CD8-positive, alpha-beta memory T cell (primary cell): ENCODE data around the gene CD163. TPM values are rescaled to one million over a fixed set of nuclear protein-coding genes. Genes with fewer than 3 reads are reported as not detected.

Experiments used
- CTCF ChIA-PET: fragments of 350-600 bp; sonication (Branson Sonifier 250); formaldehyde crosslinking; loops from one replicate; lab custom pipeline; 2021; ENCODE audit warnings: antibody characterized with exemption; lab: Charles Lee
- POLR2A ChIA-PET: fragments of 350-600 bp; sonication (Branson Sonifier 250); formaldehyde crosslinking; loops from one replicate; lab custom pipeline; 2021; ENCODE audit warnings: antibody characterized with exemption; lab: Charles Lee
- DNase-seq, 5 donors: peaks; one replicate each; pipeline versions ENCODE4 v3.0.0 to v3.0.0-alpha.2; 2020 to 2022; ENCODE audit warnings: mixed read lengths in 1 of 5
- H3K27ac ChIP-seq: one replicate; pipeline ENCODE4 v1.7.0; 2013; ENCODE audit warnings: low read depth, mild to moderate bottlenecking, low read length, moderate library complexity
- H3K27me3 ChIP-seq: 2 replicates; pipeline ENCODE4 v1.7.0; 2013; ENCODE audit warnings: low read length, mild to moderate bottlenecking; ENCODE audit not compliant: insufficient read depth, poor library complexity, severe bottlenecking
- H3K36me3 ChIP-seq: 2 replicates; pipeline ENCODE4 v1.7.0; 2013; ENCODE audit warnings: mild to moderate bottlenecking, low read length, moderate library complexity; ENCODE audit not compliant: insufficient read depth
- H3K4me1 ChIP-seq: 2 replicates; pipeline ENCODE4 v1.7.0; 2013; ENCODE audit warnings: mild to moderate bottlenecking, low read length, moderate library complexity; ENCODE audit not compliant: insufficient read depth
- H3K4me3 ChIP-seq: 2 replicates; pipeline ENCODE4 v1.7.0; 2013; ENCODE audit warnings: mild to moderate bottlenecking, low read length
- H3K9me3 ChIP-seq: 2 replicates; pipeline ENCODE4 v1.7.0; 2013; ENCODE audit warnings: mild to moderate bottlenecking, low read length
- H3K27ac Mint-ChIP-seq, 8 donors: one replicate each; pipeline ENCODE4 v1.8.0; 2020 to 2021; ENCODE audit warnings: mixed read lengths in 8 of 8, mild to moderate bottlenecking in 6 of 8, inconsistent platforms in 3 of 8, moderate library complexity in 3 of 8
- H3K27me3 Mint-ChIP-seq, 2 donors: one replicate each; pipeline ENCODE4 v1.8.0; 2020 to 2021; ENCODE audit warnings: mixed read lengths in 2 of 2, mild to moderate bottlenecking in 1 of 2, moderate library complexity in 1 of 2
- H3K36me3 Mint-ChIP-seq, 3 donors: one replicate each; pipeline ENCODE4 v1.8.0; 2020 to 2021; ENCODE audit warnings: mixed read lengths in 3 of 3, inconsistent platforms in 1 of 3, mild to moderate bottlenecking in 1 of 3
- H3K4me1 Mint-ChIP-seq, 3 donors: one replicate each; pipeline ENCODE4 v1.8.0; 2020 to 2021; ENCODE audit warnings: mixed read lengths in 3 of 3, inconsistent platforms in 1 of 3, mild to moderate bottlenecking in 1 of 3
- H3K4me3 Mint-ChIP-seq, 7 donors: one replicate each; pipeline ENCODE4 v1.8.0; 2020 to 2021; ENCODE audit warnings: mixed read lengths in 7 of 7, mild to moderate bottlenecking in 6 of 7, moderate library complexity in 4 of 7, inconsistent platforms in 2 of 7
- H3K9me3 Mint-ChIP-seq, 5 donors: one replicate each; pipeline ENCODE4 v1.8.0; 2020 to 2022; ENCODE audit warnings: mixed read lengths in 5 of 5, mild to moderate bottlenecking in 3 of 5, moderate library complexity in 2 of 5, inconsistent platforms in 1 of 5
- polyA plus RNA-seq: library from polyadenylated mRNA; unstranded; fragments of 300-500 nt; fragmentation: Illumina TruSeq; gene quantifications from one replicate; pipeline ENCODE4 v1.2.3, GENCODE V29; 2021
- total RNA-seq, 2 experiments: library from RNA; stranded (reverse); gene quantifications; one replicate each; pipeline ENCODE4 v1.2.3, GENCODE V29; 2021

Gene CD163
- total and polyA plus RNA-seq, 3 experiments from 2014 or later = 3.0 to 5.6 TPM; not detected in 1

GRCh38 chr12:7433276-7433822, 70.2 kb downstream of the CD163 start:
- ChIA-PET POLR2A (no interaction called here), CTCF (no interaction called here)
- no peak for DNase-seq

GRCh38 chr12:7431993-7432685, 71.4 kb downstream of the CD163 start:
- Mint-ChIP-seq H3K4me3 (no peak overlapping the region), H3K36me3 (peaks cover 0 to 2% (median 0%) of the 10 kb centered on the region in 3 donors), H3K27ac (no peak overlapping the region), H3K4me1 (no peaks in the 10 kb centered on the region), H3K9me3 (no peaks in the 10 kb centered on the region), H3K27me3 (peaks cover 0 to 7% of the 10 kb centered on the region in 2 donors)
- Histone ChIP-seq H3K4me1 (no peaks in the 10 kb centered on the region), H3K4me3 (no peak overlapping the region), H3K27me3 (no peaks in the 10 kb centered on the region), H3K36me3 (no peaks in the 10 kb centered on the region), H3K9me3 (no peaks in the 10 kb centered on the region), H3K27ac (no peak overlapping the region)
- ChIA-PET POLR2A (no interaction called here), CTCF (no interaction called here)
- no peak for DNase-seq

More at GRCh38 chr12:7433276-7433822, 70.2 kb downstream of the CD163 start:
- Histone ChIP-seq H3K27ac (no peak overlapping the region), H3K27me3 (no peaks in the 10 kb centered on the region), H3K9me3 (no peaks in the 10 kb centered on the region), H3K4me1 (no peaks in the 10 kb centered on the region), H3K4me3 (no peak overlapping the region), H3K36me3 (no peaks in the 10 kb centered on the region)
- H3K9me3 Mint-ChIP-seq = peaks cover 0 to 3% (median 0%) of the 10 kb centered on the region in 5 donors
- peaks cover 0 to 12% of the 10 kb centered on the region in 2 donors for H3K27me3 Mint-ChIP-seq
- H3K36me3 Mint-ChIP-seq = peaks cover 0 to 2% (median 0%) of the 10 kb centered on the region in 3 donors
- no peak overlapping the region for H3K27ac Mint-ChIP-seq
- H3K4me1 Mint-ChIP-seq = no peaks in the 10 kb centered on the region
- no peak overlapping the region for H3K4me3 Mint-ChIP-seq

Other genes starting within 250 kb of the CD163 start
- not detected for gene ACSM4, start 199.7 kb downstream of the CD163 start, total RNA-seq
- gene ACSM4, start 199.7 kb downstream of the CD163 start, polyA plus RNA-seq = not detected
- under 1 TPM; 0.24 to 0.71 TPM for gene CD163L1, start 59.6 kb downstream of the CD163 start, total RNA-seq
- not detected for gene CD163L1, start 59.6 kb downstream of the CD163 start, polyA plus RNA-seq
- gene APOBEC1, start 162.1 kb upstream of the CD163 start, total RNA-seq = not detected
- not detected for gene APOBEC1, start 162.1 kb upstream of the CD163 start, polyA plus RNA-seq
- gene GDF3, start 192.0 kb upstream of the CD163 start, total RNA-seq = not detected
- not detected for gene GDF3, start 192.0 kb upstream of the CD163 start, polyA plus RNA-seq
- gene DPPA3, start 207.7 kb upstream of the CD163 start, total RNA-seq = not detected
- not detected for gene DPPA3, start 207.7 kb upstream of the CD163 start, polyA plus RNA-seq
- gene CLEC4C, start 243.6 kb upstream of the CD163 start, total RNA-seq = not detected
- gene CLEC4C, start 243.6 kb upstream of the CD163 start, polyA plus RNA-seq = not detected